ENCODE measurements around the gene ZNF224. TPM values are rescaled to one million over a fixed set of nuclear protein-coding genes. Genes with fewer than 3 reads are reported as not detected.

Gene ZNF224
- total RNA-seq (18.8 TPM), polyA plus RNA-seq (ENCODE audit: insufficient read depth in 1 of 8, insufficient read length in 8 of 8, low replicate concordance in 1 of 8) (10 to 100 TPM; 10.6 to 21.4 (median 14.0) TPM)
- long read RNA-seq, donor 1, partial matches to known transcripts: 0 of 3 reads
- long read RNA-seq, donor 1, other reads (novel, unspliced or antisense): 0 of 3 reads
- long read RNA-seq, donor 2: 0 reads
- long read RNA-seq, donor 3, partial matches to known transcripts: 0 of 5 reads
- long read RNA-seq, donor 3, other reads (novel, unspliced or antisense): 0 of 5 reads
- long read RNA-seq, donor 4, partial matches to known transcripts: 0 of 4 reads
- long read RNA-seq, donor 4, other reads (novel, unspliced or antisense): 0 of 4 reads
- long read RNA-seq, donor 5, transcript ZNF224-208 (1 exons, 2,994 nt): major isoform, 6 of 9 reads
- long read RNA-seq, donor 5, partial matches to known transcripts: 0 of 9 reads
- long read RNA-seq, donor 5, other reads (novel, unspliced or antisense): 0 of 9 reads
- long read RNA-seq, donor 6, transcript ZNF224-208 (1 exons, 2,994 nt): major isoform, 5 of 7 reads
- long read RNA-seq, donor 6, partial matches to known transcripts: 0 of 7 reads
- long read RNA-seq, donor 6, other reads (novel, unspliced or antisense): 0 of 7 reads
- long read RNA-seq, donor 7, transcript ZNF224-208 (1 exons, 2,994 nt): major isoform, 5 of 6 reads
- long read RNA-seq, donor 7, partial matches to known transcripts: 0 of 6 reads
- long read RNA-seq, donor 7, other reads (novel, unspliced or antisense): 0 of 6 reads
- long read RNA-seq, donor 8, partial matches to known transcripts: 0 of 5 reads
- long read RNA-seq, donor 8, other reads (novel, unspliced or antisense): 0 of 5 reads
- long read RNA-seq, donor 9, partial matches to known transcripts: 0 of 4 reads
- long read RNA-seq, donor 9, other reads (novel, unspliced or antisense): 0 of 4 reads
- long read RNA-seq, donor 10, transcript ZNF224-208 (1 exons, 2,994 nt): major isoform, 8 of 14 reads
- long read RNA-seq, donor 10, partial matches to known transcripts: 0 of 14 reads
- long read RNA-seq, donor 10, other reads (novel, unspliced or antisense): 0 of 14 reads
- long read RNA-seq, donor 11, transcript ZNF224-208 (1 exons, 2,994 nt): major isoform, 5 of 7 reads
- long read RNA-seq, donor 11, partial matches to known transcripts: 0 of 7 reads
- long read RNA-seq, donor 11, other reads (novel, unspliced or antisense): 0 of 7 reads

DNA sequence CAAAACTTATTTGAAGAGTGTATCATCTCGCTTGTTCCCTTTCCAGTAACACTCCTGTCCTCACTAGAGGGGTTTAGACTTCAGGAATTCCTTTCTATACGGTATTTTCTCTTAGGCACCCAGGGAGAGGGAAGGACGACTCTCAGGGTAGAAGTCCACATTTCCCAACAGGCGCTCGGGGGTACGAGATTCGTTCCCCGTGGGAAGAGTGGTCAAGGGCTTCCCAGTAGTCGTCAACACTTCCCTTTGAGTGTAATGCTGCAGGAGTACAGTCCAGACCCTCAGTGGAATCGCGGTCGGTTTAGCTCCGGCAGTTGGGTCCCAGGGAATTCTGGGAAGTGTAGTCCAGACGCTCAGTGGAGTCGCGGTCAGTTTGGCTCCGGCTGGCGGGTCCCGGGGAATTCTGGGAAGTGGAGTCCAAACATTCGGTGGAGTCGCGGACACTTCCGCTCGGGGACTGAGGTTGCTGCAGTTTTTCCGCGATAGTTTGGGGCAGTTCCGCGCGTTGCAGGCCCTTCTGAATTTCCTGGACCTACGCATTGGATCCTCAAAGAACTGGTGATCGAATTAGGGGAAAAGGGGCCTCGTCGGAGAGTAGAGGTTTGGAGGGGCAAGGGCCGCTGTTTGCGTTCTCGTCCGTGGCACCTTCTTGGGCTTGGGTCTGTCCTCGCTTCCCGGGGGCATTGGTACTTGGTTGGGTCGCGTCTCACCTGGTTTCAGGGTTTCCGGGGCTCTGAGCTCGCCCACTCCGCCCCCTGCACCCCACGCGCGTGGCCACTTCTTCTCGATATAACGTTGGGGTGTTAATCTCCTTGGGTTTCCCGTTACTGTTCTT, at the start of gene ZNF224:
TSS of gene ZNF224 (plus strand) at position 431 of the 835 bp plus-strand sequence. CDS start 3,513 bp downstream, outside the sequence.
- H3K27me3 ChIP-seq (ENCODE audit: control insufficient read depth, insufficient read depth, low read length): no peaks in the 10 kb centered on the region
- H3K9me3 ChIP-seq (replicated peaks; ENCODE audit: control insufficient read depth, low read depth, low read length): no peaks in the 10 kb centered on the region
- peaks cover 8% of the 10 kb centered on the region for H3K36me3 ChIP-seq (ENCODE audit: control insufficient read depth, insufficient read depth, low read length)
- peak; percentile 99 for DNase-seq
- peak within 1 kb of the TSS; percentile 93 for H3K4me3 ChIP-seq (ENCODE audit: low read length)
- WGBS (ENCODE audit: insufficient coverage): 0% methylated on average over 32 of the region's 50 CpGs
- H3K4me1 ChIP-seq (ENCODE audit: control insufficient read depth, insufficient read depth, low read length): no peaks in the 10 kb centered on the region
- peak within 1 kb of the TSS; percentile 90 for H3K27ac ChIP-seq (ENCODE audit: low read length)

DNA sequence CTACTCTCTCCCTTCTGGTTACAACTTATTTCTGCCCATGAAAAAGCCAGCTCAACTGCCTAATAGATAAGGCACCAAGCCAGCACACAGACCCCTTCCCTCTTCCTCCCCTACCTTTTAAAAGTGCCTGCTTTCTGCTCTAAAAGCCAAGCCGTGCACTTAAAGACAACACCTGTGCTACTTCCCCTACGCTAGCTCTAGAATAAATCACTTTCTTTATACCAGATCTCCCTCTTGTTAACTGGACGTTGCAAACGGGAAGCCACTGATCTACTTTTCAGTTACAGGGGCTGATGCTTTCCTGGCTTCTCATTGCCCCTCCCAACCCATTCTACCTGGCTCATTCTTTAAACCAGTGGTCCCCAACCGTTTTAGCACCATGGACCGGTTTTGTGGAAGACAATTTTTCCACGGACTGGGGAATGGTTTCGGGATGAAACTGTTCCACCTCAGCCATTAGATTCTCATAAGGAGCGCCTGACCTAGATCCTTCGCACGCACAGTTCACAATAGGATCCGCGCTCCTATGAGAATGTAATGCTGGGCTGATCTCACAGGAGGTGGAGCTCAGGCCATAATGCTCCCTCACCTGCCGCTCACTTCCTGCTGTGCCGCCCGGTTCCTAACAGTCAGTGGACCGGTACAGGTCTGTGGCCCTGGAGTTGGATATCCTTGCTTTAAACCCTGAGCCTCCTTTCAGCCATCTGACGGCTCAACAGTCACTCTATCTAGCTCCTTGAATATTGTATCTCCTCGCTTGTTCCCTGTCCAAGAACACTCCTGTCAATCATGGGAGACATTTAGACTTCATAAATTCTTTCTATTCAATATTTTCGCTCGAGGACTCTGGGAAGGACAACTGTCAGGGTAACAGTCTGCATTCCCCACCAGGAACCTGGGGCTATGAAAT, 43.2 kb upstream of the ZNF224 start:
- H3K27me3 ChIP-seq (ENCODE audit: control insufficient read depth, insufficient read depth, low read length): peaks cover 15% of the 10 kb centered on the region
- no peaks in the 10 kb centered on the region for H3K9me3 ChIP-seq (replicated peaks; ENCODE audit: control insufficient read depth, low read depth, low read length)
- WGBS (ENCODE audit: insufficient coverage): 17% methylated on average over 11 of the region's 21 CpGs
- H3K36me3 ChIP-seq (ENCODE audit: control insufficient read depth, insufficient read depth, low read length): peaks cover 6% of the 10 kb centered on the region
- peak overlapping the region; percentile 85 for H3K4me3 ChIP-seq (ENCODE audit: low read length)
- peak overlapping the region; percentile 77 for H3K27ac ChIP-seq (ENCODE audit: low read length)
- no peak for DNase-seq
- peaks cover 9% of the 10 kb centered on the region for H3K4me1 ChIP-seq (ENCODE audit: control insufficient read depth, insufficient read depth, low read length)

DNA sequence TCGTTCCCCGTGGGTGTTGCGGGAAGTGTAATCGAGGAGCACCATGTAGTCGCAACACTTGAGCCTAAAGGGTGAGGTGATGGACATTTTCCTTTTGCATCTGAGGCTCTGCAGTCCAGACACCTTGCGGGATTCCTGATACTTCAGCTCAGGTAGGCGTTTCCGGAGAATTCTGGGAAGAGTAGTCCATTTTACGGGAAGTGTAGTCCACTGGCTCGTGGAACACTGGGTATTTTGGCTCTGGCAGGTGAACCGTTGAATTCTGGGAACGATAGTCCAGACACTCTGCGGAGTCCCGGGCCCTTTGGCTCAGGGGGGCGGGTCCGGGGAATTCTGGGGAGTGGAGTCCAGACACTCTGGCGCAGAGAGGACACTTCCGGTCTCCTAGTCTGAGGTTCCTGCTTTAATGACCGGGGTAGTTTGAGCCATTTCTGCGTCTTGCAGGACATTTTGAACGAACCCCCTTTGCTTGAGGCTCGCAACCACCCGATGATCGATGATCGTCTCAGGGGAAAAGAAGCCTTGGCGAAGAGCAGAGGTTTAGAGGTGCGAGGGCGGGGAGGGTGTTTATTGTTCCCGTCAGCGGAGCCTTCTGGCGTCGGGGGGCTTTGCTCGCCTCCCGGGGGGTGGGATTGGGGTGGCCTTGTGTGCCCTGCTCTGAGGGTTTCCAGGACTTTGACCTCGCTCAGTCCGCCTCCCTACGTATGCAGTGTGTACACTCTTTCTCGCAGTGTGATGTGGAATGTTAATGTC, 42.3 kb upstream of the ZNF224 start, which contains the start of gene ZNF223:
TSS of gene ZNF223 (plus strand) at position 387 of the 753 bp plus-strand sequence. CDS start 3,141 bp downstream, outside the sequence.
- H3K9me3 ChIP-seq (replicated peaks; ENCODE audit: control insufficient read depth, low read depth, low read length): no peaks in the 10 kb centered on the region
- H3K27me3 ChIP-seq (ENCODE audit: control insufficient read depth, insufficient read depth, low read length): peaks cover 15% of the 10 kb centered on the region
- peak within 1 kb of the TSS; percentile 85 for H3K4me3 ChIP-seq (ENCODE audit: low read length)
- peak within 1 kb of the TSS; percentile 83 for H3K27ac ChIP-seq (ENCODE audit: low read length)
- DNase-seq: peak; percentile 99
- H3K36me3 ChIP-seq (ENCODE audit: control insufficient read depth, insufficient read depth, low read length): peaks cover 7% of the 10 kb centered on the region
- 1% methylated on average over 29 of the region's 38 CpGs for WGBS (ENCODE audit: insufficient coverage)
- peaks cover 9% of the 10 kb centered on the region for H3K4me1 ChIP-seq (ENCODE audit: control insufficient read depth, insufficient read depth, low read length)

DNA sequence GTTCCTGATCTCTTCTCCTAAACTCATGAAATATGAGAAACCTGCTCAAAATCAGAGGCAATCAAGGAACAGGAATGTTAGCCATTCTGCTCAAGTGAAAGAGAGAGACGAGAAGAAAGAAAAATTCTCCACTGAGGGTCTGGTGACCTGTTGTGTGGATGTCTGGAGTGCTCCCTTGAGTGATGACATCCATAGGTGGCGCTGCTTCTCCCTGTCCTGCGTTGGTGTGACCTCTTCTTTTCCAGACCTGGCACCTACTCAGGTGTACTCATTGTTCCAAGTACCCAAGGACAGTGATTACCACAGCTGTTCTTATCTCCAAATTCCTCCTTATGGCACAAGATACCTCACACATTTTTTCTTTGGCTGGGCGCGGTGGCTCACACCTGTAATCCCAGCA, 38.3 kb upstream of the ZNF224 start:
- 85% methylated on average over 3 of the region's 5 CpGs for WGBS (ENCODE audit: insufficient coverage)
- no peak overlapping the region for H3K27ac ChIP-seq (ENCODE audit: low read length)
- no peak for DNase-seq

DNA sequence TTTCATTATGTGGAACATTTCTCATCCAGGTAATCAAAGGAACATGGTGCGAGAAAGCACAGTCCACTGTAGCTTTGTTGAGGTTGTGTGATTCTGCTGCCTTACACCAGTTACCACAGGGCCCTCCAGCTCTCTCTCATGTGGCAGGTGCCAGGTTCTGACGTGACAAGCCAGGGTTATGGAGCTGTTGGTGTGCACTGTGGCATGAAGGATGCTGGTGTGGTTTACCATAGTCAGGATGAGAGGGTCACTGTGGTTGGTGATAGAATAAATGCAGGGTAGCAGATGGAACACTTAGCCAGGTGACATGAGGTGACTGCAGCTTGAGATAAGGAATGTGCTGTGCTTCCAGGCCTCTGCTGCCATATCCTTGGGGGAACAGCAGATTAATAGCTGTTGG, 34.9 kb upstream of the ZNF224 start:
- Histone ChIP-seq H3K9me3 (replicated peaks; ENCODE audit: control insufficient read depth, low read depth, low read length) (peaks cover 3% of the 10 kb centered on the region), H3K27ac (ENCODE audit: low read length) (no peak overlapping the region), H3K4me1 (ENCODE audit: control insufficient read depth, insufficient read depth, low read length) (no peaks in the 10 kb centered on the region), H3K27me3 (ENCODE audit: control insufficient read depth, insufficient read depth, low read length) (no peaks in the 10 kb centered on the region), H3K36me3 (ENCODE audit: control insufficient read depth, insufficient read depth, low read length) (peaks cover 62% of the 10 kb centered on the region), H3K4me3 (ENCODE audit: low read length) (no peak overlapping the region)
- no CpG with 5 or more reads among the region's 2 CpGs for WGBS (ENCODE audit: insufficient coverage)
- no peak for DNase-seq

More for the DNA sequence above, 38.3 kb upstream of the ZNF224 start:
- peaks cover 38% of the 10 kb centered on the region for H3K36me3 ChIP-seq (ENCODE audit: control insufficient read depth, insufficient read depth, low read length)
- H3K4me1 ChIP-seq (ENCODE audit: control insufficient read depth, insufficient read depth, low read length): peaks cover 8% of the 10 kb centered on the region
- H3K9me3 ChIP-seq (replicated peaks; ENCODE audit: control insufficient read depth, low read depth, low read length): no peaks in the 10 kb centered on the region
- no peak overlapping the region for H3K4me3 ChIP-seq (ENCODE audit: low read length)
- peaks cover 8% of the 10 kb centered on the region for H3K27me3 ChIP-seq (ENCODE audit: control insufficient read depth, insufficient read depth, low read length)

DNA sequence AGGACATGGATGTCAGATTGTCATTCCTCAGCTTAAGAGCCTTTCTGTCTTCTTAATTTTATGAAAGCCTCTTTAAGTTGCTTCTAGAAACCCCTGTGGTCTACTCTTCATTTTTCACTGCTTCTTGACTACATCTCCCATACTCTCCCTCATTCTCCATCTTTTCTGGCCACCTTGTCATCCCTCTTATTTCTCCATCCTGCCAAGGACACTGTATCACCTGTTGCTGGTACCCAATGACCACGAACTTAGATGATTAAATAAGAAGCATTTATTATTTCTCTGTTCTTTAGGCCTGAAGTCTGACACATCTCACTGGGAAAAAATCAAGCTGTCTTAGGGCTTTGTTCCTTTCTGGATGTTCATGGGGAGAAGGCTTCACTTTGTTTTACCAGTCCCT, 33.1 kb upstream of the ZNF224 start:
- Histone ChIP-seq H3K27me3 (ENCODE audit: control insufficient read depth, insufficient read depth, low read length) (no peaks in the 10 kb centered on the region), H3K4me3 (ENCODE audit: low read length) (no peak overlapping the region), H3K27ac (ENCODE audit: low read length) (no peak overlapping the region), H3K4me1 (ENCODE audit: control insufficient read depth, insufficient read depth, low read length) (no peaks in the 10 kb centered on the region), H3K36me3 (ENCODE audit: control insufficient read depth, insufficient read depth, low read length) (peaks cover 60% of the 10 kb centered on the region), H3K9me3 (replicated peaks; ENCODE audit: control insufficient read depth, low read depth, low read length) (peaks cover 8% of the 10 kb centered on the region)
- WGBS (ENCODE audit: insufficient coverage): no CpG with 5 or more reads among the region's 1 CpG
- no peak for DNase-seq

DNA sequence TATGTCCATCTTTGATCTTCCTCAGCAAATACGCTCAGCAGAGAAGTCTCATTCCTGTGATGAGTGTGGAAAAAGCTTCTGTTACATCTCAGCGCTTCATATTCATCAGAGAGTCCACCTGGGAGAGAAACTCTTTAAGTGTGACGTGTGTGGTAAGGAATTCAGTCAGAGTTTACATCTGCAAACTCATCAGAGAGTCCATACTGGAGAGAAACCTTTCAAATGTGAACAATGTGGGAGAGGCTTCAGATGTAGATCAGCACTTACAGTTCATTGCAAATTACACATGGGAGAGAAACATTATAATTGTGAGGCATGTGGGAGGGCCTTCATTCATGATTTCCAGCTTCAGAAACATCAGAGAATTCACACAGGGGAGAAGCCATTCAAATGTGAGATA, 27.9 kb upstream of the ZNF224 start:
- DNase-seq: no peak
- no peaks in the 10 kb centered on the region for H3K4me1 ChIP-seq (ENCODE audit: control insufficient read depth, insufficient read depth, low read length)
- H3K27me3 ChIP-seq (ENCODE audit: control insufficient read depth, insufficient read depth, low read length): no peaks in the 10 kb centered on the region
- no peak overlapping the region for H3K4me3 ChIP-seq (ENCODE audit: low read length)
- H3K36me3 ChIP-seq (ENCODE audit: control insufficient read depth, insufficient read depth, low read length): peaks cover 38% of the 10 kb centered on the region
- H3K27ac ChIP-seq (ENCODE audit: low read length): no peak overlapping the region
- peaks cover 24% of the 10 kb centered on the region for H3K9me3 ChIP-seq (replicated peaks; ENCODE audit: control insufficient read depth, low read depth, low read length)
- WGBS (ENCODE audit: insufficient coverage): no CpG with 5 or more reads among the region's 3 CpGs

DNA sequence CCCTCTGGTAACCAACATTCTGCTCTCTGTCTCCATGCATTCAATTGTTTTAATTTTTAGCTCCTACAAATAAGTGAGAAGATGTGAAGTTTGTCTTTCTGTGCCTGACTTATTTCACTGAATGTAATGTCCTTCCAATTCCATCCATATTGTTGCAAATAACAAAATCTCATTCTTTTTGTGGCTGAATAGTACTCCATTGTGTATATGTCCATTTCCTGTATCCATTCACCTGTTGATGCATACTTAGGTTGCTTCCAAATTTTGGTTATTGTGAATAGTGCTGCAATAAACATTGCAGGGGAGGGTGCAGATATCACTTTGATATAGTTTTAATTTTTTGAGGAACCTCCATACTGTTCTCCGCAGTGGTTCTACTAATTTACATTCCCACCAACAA, 24.7 kb upstream of the ZNF224 start:
- no peak overlapping the region for H3K27ac ChIP-seq (ENCODE audit: low read length)
- peaks cover 8% of the 10 kb centered on the region for H3K4me1 ChIP-seq (ENCODE audit: control insufficient read depth, insufficient read depth, low read length)
- H3K36me3 ChIP-seq (ENCODE audit: control insufficient read depth, insufficient read depth, low read length): peaks cover 19% of the 10 kb centered on the region
- no peak for DNase-seq
- no CpG with 5 or more reads among the region's 1 CpG for WGBS (ENCODE audit: insufficient coverage)
- no peak overlapping the region for H3K4me3 ChIP-seq (ENCODE audit: low read length)
- H3K27me3 ChIP-seq (ENCODE audit: control insufficient read depth, insufficient read depth, low read length): no peaks in the 10 kb centered on the region
- H3K9me3 ChIP-seq (replicated peaks; ENCODE audit: control insufficient read depth, low read depth, low read length): peaks cover 21% of the 10 kb centered on the region
